ENCODE data around the gene FRMD4A.
"Not testable (repeated sequence)": the region's sequence is repeated elsewhere in the genome, so short reads cannot be mapped to it uniquely, and the experiment has no call there.

FRMD4A gene

GRCh38 chr10:13844651-13845050 lies 486.1 kb downstream of the FRMD4A start:
- no peak for DNase-seq (ENCODE audit: low spot score)

GRCh38 chr10:13842117-13842516 lies 488.6 kb downstream of the FRMD4A start:
- no peak for DNase-seq (ENCODE audit: low spot score)

GRCh38 chr10:13840036-13840435 lies 490.7 kb downstream of the FRMD4A start:
- no peak for DNase-seq (ENCODE audit: low spot score)

- DNase-seq (ENCODE audit: low spot score): no peak
Measured at GRCh38 chr10:13839430-13839990, 491.2 kb downstream of the FRMD4A start.

DNA sequence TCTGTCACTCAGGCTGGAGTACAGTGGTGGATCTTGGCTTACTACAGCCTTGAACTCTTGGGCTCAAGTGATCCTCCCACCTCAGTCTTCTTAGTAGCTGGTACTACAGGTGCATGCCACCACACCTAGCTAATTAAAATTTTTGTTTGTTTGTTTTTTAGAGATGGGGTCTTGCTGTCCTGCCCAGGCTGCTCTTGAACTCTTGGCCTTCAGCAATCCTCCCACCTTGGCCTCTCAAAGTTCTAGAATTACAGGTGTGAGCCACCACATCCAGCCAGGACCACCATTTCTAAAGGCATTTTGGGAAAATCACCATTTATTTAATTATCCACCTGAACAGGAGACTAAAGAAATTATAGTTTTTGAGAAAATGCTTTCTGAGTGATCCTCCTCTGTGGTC lies 491.7 kb downstream of the FRMD4A start:
- no peak for DNase-seq (ENCODE audit: low spot score)

GRCh38 chr10:13837966-13838365 lies 492.8 kb downstream of the FRMD4A start:
- no peak for DNase-seq (ENCODE audit: low spot score)

DNA sequence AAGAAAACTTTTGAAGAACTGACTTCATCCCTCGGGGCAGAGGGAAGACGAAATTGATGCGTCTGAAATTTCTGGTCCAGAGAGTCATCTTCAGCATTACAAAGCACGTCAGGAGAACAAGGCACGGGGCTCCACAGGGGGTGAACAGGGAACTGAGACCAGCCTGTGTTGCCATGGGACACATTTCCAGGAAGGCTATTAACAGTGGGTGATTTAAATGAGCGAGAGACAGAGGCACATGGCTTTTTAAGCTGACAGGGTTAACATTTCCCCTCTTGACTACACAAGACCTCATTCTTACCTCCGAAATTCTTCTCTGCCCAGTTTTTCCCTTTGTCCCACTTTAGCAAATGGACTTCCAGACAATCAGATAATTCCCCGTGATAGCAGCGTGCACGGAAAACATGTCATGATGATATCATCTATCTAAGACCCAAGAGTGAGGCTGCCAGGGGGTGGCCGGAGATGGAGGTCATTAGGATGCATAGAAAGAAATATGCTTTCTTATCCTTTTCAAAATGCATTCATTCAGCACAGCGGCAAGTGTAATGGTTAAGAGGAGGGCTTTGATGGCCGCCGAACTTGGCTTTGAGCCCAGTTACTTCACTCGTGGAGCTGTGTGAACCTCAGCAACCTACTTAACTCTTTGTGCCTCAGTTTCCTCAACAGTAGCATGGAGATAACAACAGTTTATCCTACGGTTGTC lies 496.0 kb downstream of the FRMD4A start:
- no peak for DNase-seq (ENCODE audit: low spot score)

- DNase-seq (ENCODE audit: low spot score): no peak
Measured at GRCh38 chr10:13831711-13832141, 499.0 kb downstream of the FRMD4A start.

GRCh38 chr10:13830385-13830784 lies 500.3 kb downstream of the FRMD4A start:
- no peak for DNase-seq (ENCODE audit: low spot score)

DNA sequence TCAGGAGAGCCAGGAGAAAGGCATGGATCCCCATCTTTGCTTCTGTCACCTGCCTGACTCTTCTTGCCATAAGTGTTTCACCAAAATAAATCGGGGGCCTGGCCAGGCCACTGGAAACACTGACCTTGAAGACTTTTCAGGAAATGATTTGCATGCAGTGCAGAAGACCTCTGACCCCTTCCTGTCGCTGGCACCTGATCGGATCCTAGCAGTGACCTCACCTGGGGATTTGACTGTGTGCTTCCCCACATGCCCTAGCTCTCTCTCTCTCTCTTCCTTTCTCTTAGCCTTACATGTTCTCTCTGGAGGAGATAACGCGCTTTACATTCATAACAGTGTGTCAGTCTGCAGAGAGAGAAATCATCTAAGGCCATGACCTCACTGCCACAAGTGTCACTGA lies 500.9 kb downstream of the FRMD4A start:
- DNase-seq (ENCODE audit: low spot score): no peak

GRCh38 chr10:13828284-13828683 lies 502.4 kb downstream of the FRMD4A start:
- DNase-seq (ENCODE audit: low spot score): not testable (repeated sequence)

DNA sequence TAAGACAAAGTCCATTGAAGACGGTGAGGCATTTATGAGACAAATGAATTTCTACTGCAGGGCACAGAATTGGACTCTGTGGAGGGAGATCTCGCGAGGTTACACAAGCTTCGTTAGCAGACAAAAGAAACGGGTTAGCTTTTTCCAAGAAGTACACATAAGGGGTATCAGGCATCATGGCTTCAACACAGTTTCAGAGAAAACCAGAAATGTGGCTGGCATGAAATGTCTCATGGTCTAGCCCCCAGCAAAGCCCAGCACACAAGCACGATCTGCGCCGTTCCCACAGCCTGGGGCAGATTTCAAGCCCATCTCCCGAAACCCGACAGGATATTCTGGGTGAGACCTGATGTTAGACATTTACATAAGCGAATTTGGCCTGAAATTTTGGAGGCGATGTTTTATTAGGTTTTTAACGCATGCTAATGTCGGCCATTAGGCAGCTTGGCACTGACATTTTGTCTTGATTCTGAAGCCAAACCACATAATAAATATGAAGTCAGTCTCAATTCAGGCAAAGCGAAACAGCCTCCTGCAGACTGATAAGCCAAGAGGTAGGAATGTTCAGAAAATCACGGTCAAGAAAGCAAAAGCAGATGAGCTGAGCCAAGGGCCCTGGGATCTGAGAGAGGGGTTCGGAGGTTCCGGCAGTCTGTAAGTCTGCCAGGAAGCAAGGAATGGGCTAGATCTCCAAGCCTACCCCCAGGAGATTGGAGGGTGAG lies 503.5 kb downstream of the FRMD4A start:
- DNase-seq (ENCODE audit: low spot score): no peak

- DNase-seq (ENCODE audit: low spot score): no peak
Measured at GRCh38 chr10:13823709-13824405, 506.9 kb downstream of the FRMD4A start.

- no peak for DNase-seq (ENCODE audit: low spot score)
Measured at GRCh38 chr10:13823096-13823708, 507.5 kb downstream of the FRMD4A start.

- no peak for DNase-seq (ENCODE audit: low spot score)
Measured at GRCh38 chr10:13822490-13822889, 508.2 kb downstream of the FRMD4A start.

DNA sequence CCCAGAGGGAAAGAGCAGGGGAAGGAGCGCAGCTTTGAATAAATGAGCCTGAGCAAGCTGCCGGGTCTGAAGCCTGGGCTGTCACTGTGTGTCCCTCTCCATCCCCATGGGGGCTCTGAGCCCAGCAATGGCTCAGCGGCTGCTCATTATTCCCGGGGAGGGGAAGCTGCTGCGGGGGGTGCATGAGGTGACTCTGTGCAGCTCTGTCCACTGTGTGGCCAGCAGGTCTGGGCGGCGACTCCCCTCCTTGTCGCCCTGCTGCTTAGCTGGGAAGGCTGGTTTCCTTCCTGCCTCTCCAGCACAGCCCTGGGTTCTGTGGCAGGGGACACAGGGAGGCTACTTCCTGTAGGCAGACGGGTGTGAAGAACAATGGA lies 509.8 kb downstream of the FRMD4A start:
- DNase-seq (ENCODE audit: low spot score): no peak

- DNase-seq (ENCODE audit: low spot score): no peak
Measured at GRCh38 chr10:13820119-13820963, 510.4 kb downstream of the FRMD4A start.

- no peak for DNase-seq (ENCODE audit: low spot score)
Measured at GRCh38 chr10:13816195-13816925, 514.4 kb downstream of the FRMD4A start.

DNA sequence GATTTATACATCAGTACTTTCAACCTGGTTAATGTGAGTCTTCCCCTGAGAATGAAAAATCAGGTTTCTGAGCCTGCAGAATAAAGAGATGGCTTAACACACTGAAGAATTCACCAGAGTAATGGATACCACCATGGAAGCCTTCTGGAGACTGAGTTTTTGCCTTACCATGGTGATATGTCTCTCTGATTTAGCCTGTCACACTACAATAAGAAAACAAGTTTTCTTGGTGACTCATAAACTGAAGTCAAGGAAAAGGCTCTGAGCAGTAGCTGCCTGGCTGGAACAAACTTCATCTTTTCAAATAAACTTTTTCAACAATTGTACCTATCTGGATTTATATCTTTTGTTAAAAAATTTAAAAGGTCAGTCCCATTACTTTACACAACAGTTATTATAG lies 515.0 kb downstream of the FRMD4A start:
- DNase-seq (ENCODE audit: low spot score): no peak

GRCh38 chr10:13813550-13813949 lies 517.2 kb downstream of the FRMD4A start:
- DNase-seq (ENCODE audit: low spot score): no peak

DNA sequence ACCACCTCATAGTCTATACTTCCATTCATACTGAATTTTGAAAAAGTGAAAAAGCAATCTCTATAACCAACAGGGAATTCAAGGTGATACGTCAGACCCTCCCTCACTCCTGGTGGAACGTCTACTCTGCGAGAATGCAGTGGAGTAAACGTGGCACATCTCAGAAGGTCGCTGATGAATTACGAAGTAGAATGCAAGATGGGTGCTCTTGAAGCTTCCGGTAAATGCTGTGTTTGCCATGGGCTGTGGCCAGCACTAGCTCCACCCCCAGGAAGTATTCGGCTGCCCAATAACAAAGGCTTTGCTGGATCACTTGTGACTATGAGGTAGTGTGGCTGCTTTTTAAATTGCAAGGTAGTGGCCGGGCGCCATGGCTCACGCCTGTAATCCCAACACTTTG lies 517.9 kb downstream of the FRMD4A start:
- no peak for DNase-seq (ENCODE audit: low spot score)

Data from HuH-7 (cell line).